G401 (cell line): ENCODE results near the gene PLXNB3. TPM values are rescaled to one million over a fixed set of nuclear protein-coding genes. Genes with fewer than 3 reads are reported as not detected.
"Not testable (repeated sequence)": the region's sequence is repeated elsewhere in the genome, so short reads cannot be mapped to it uniquely, and the experiment has no call there.

ENCODE experiments used
- DNase-seq: peaks from one replicate; pipeline ENCODE4 v3.0.0-alpha.2; 2015; ENCODE audit warnings: low spot score
- in situ Hi-C: cut with HindIII; loops from 2 replicates; pipeline ENCODE4 v1.10.0; 2016; ENCODE audit warnings: low sequenced_read_pairs, mixed read lengths
- total RNA-seq: library from RNA; depleted of rRNA; stranded (reverse); fragments of >200 nt; shearing (Covaris generic); gene quantifications from 2 replicates; pipeline ENCODE4 v1.2.3, GENCODE V29; 2014

PLXNB3 gene
- total RNA-seq, 1 experiment from 2014 or later: 1.5 TPM

GRCh38 chrX:153731117-153731844, 32.8 kb upstream of the PLXNB3 start:
- in situ Hi-C loops: no loop called here
- DNase-seq: no peak

GRCh38 chrX:153731845-153732215, 32.2 kb upstream of the PLXNB3 start:
- DNase-seq: no peak
- in situ Hi-C loops: no loop called here

- in situ Hi-C loops: no loop called here
- DNase-seq: no peak
Observed at GRCh38 chrX:153732401-153732800, 31.6 kb upstream of the PLXNB3 start.

- in situ Hi-C loops: no loop called here
- no peak for DNase-seq
Observed at GRCh38 chrX:153733651-153734240, 30.3 kb upstream of the PLXNB3 start.

- in situ Hi-C loops: no loop called here
- DNase-seq: no peak
Observed at GRCh38 chrX:153734871-153735270, 29.2 kb upstream of the PLXNB3 start.

GRCh38 chrX:153735274-153735673, 28.8 kb upstream of the PLXNB3 start:
- in situ Hi-C loops: no loop called here
- DNase-seq: no peak

GRCh38 chrX:153736071-153736820, 27.8 kb upstream of the PLXNB3 start:
- in situ Hi-C loops: no loop called here
- DNase-seq: no peak

- in situ Hi-C loops: no loop called here
- DNase-seq: no peak
Observed at GRCh38 chrX:153736871-153737441, 27.1 kb upstream of the PLXNB3 start.

GRCh38 chrX:153738056-153738605, 25.9 kb upstream of the PLXNB3 start:
- in situ Hi-C loops: no loop called here
- DNase-seq: no peak

GRCh38 chrX:153739754-153740486, 24.1 kb upstream of the PLXNB3 start:
- DNase-seq: no peak
- in situ Hi-C loops: no loop called here

- in situ Hi-C loops: no loop called here
- no peak for DNase-seq
Observed at GRCh38 chrX:153740631-153741222, 23.3 kb upstream of the PLXNB3 start.

- no peak for DNase-seq
- in situ Hi-C loops: no loop called here
Observed at GRCh38 chrX:153741446-153741845, 22.6 kb upstream of the PLXNB3 start.

- in situ Hi-C loops, DNase-seq: not testable (repeated sequence)
Observed at GRCh38 chrX:153742111-153742510, 21.9 kb upstream of the PLXNB3 start.

GRCh38 chrX:153742796-153743467, 21.1 kb upstream of the PLXNB3 start:
- DNase-seq, in situ Hi-C loops: not testable (repeated sequence)

GRCh38 chrX:153743468-153744209, 20.4 kb upstream of the PLXNB3 start:
- DNase-seq, in situ Hi-C loops: not testable (repeated sequence)

- DNase-seq: no peak
- in situ Hi-C loops: no loop called here
Observed at GRCh38 chrX:153744210-153745066, 19.6 kb upstream of the PLXNB3 start.

- in situ Hi-C loops, DNase-seq: not testable (repeated sequence)
Observed at GRCh38 chrX:153745067-153745433, 19.0 kb upstream of the PLXNB3 start.
